NCI-H1048 (cell line): Measurements from ENCODE around the gene MAST3.

Experiments
- DNase-seq: peaks from one replicate; lab custom pipeline; 2025; lab: John Stamatoyannopoulos, UW

Gene MAST3

GRCh38 chr19:18191640-18192062 is 94.1 kb downstream of the MAST3 start:
- DNase-seq, result no peak

- peak; percentile 99 for DNase-seq
These were observed 95.3 kb downstream of the MAST3 start, which contains the start of gene MPV17L2 for GRCh38 chr19:18192673-18193387. Gene MPV17L2, plus strand, starts transcription at chr19:18193218. Its CDS starts 64 bp downstream, at chr19:18193282.

- no peak for DNase-seq
These were observed 96.0 kb downstream of the MAST3 start for GRCh38 chr19:18193388-18194180.

DNA sequence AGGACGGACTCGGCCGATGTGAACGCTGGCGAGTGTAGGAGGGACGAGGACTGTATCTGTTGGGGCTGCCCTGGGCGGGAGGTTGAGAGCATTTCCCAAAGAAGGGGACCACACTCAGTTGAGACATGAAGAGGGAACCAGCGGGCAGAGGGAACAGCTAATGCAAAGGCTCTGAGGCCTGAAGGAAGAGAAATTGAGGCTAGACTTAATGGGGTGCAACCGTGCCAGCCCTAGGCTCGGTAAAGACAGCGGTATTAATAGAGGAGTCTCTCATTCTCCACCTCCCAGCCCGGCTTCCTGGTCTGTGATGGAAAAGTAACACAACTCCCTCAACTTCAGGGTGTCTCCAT is 96.6 kb downstream of the MAST3 start:
- DNase-seq, result no peak

DNA sequence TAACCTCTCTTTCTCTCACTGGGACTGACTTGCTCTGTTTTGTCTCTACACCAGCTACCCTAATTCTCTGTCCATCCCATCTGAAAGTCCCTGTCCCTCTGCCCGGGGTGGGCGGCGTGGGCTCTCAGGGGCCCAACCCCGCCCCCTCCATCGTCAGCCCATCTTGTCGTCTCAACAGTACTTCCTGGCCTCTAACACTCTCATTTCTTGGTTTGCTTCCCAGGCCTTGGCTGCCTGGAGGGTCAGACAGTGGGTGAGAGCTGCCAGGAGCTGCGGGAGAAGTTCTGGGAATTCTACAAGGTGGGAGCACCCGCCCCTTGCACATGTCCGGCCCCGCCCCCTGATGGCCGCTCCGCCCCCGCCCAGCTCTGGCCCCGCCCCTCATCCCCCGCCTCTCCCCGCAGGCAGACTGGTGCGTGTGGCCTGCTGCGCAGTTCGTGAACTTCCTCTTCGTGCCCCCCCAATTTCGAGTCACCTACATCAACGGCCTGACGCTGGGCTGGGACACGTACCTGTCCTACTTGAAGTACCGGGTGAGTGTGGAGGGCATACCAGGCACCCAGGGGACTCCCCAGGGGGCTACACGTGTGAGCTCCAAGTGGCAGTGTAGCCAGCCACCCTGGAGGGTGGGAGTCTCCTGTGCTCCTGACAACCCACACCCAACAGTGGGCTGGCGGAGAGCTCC is 97.1 kb downstream of the MAST3 start:
- no peak for DNase-seq

DNA sequence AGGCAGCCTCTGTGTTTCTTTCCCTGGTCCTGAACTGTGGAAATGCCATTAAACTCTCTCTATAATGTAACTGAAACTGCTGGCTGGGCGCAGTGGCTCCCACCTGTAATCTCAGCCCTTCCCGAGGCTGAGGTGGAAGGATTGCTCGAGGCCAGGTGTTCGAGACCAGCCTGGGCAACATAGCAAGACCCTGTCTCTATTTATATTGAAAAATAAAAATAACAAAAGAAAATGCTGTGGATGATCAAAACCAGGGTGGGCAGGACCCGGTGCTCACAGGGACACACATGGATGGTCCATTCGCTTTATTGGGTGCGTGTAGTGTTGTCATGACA is 98.9 kb downstream of the MAST3 start:
- DNase-seq, result no peak

DNA sequence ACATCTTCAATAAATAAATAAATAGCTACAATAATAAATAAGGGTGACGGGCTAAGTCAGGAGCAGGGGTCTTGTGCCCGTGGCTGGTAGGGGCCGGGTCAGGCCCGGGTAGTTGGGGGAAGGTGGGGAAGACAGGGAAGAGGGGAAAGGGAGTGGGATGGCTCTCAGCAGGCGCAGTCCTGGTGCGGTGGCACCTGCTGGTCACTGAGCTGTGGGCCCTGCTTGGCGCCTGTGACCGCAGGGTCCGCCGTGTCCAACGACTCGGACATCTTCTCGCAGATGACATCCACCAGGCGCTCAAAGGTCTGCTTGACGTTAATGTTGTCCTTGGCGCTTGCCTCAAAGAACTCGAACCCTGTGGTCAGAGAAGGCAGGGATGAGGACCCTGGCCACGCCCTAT is 99.7 kb downstream of the MAST3 start:
- DNase-seq, result no peak

GRCh38 chr19:18197941-18198340 is 100.4 kb downstream of the MAST3 start:
- no peak for DNase-seq

DNA sequence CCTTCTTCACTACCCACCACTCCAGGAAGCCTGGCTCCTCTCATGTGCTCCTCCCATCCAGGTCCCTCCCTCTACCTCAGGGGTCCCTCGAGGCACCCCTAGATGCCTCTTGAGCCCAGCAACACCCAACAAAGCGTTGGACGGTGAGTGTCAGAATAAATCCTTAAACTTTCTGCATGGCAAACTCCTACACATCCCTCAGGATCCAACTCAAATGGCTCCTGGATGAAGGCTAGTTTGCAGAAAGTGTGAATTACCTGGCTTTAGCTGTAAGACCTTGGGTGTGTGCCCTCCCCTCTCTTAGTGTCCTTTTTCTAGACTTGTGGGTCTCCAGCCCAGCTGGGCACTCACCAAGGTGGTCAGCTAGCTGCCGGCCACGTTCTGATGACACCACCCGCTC is 100.8 kb downstream of the MAST3 start:
- DNase-seq, result no peak
